ES-I3 (cell line): ENCODE data around the gene GP1BA.

ENCODE experiments used
- H3K36me3 ChIP-seq: 2 replicates; pipeline ENCODE4 v1.6.1; 2013; ENCODE audit warnings: mild to moderate bottlenecking, low read length, control low read depth, moderate library complexity; ENCODE audit not compliant: insufficient read depth
- H3K4me1 ChIP-seq: 2 replicates; pipeline ENCODE4 v1.6.1; 2013; ENCODE audit warnings: mild to moderate bottlenecking, control low read depth, low read length; ENCODE audit not compliant: insufficient read depth
- H3K9ac ChIP-seq: 2 replicates; pipeline ENCODE4 v1.6.1; 2013; ENCODE audit warnings: low read depth, mild to moderate bottlenecking, low read length, moderate library complexity
- H3K9me3 ChIP-seq: 2 replicates; pipeline ENCODE4 v1.6.1; 2013; ENCODE audit warnings: mild to moderate bottlenecking, low read length, moderate library complexity; ENCODE audit not compliant: control insufficient read depth, insufficient read depth

Gene GP1BA

DNA sequence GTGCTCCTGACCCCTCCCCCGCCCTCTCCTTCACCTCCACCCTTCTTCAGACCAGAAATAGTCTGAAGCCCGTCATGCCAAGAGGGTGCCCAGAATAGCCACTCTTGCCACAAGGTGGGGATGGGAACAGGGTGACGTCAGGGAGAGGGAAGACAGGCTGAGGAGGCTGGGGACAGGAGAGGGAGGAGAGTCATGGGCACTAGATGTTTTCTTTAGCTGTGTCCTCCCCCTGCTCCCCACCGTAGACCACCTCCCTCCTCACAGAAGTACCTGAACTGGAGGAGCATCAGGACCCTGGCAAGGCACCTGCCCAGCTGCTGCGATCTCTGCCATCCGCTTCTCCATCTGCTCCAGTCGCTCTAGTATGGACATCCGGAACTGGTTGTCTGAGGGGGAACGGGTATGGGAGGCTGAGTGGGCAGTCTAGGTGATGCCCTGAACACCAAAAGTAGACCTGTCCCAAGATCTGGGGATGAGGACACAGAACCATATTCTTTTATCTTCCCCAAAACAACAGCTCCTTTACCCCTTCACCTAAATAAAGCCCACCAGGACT is 42.1 kb downstream of the GP1BA start:
- Histone ChIP-seq H3K9ac (no peak overlapping the region), H3K36me3 (peaks cover 13% of the 10 kb centered on the region), H3K9me3 (no peaks in the 10 kb centered on the region), H3K4me1 (peaks cover 15% of the 10 kb centered on the region)

DNA sequence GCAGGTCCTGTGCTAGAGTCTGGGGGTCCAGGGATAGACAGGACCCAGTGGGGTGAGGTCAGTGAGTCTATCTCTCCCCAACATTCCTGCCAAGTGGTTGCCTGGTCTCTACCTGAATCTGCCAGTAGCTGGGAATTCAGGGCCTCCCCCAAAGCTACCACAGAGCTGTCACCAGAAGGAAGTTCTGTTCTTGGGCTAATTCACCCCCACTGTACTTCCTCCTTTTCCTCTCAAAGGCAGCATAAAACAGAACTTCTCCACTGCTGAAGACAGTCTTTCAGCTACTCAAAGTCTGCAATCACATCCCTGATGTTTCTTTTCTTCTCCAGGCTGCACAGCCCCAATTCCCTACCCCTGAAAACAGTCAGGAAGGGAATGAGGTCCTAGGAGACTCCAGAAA is 46.6 kb downstream of the GP1BA start:
- peaks cover 5% of the 10 kb centered on the region for H3K4me1 ChIP-seq
- peaks cover 8% of the 10 kb centered on the region; the same call in 1 of the 2 replicates for H3K36me3 ChIP-seq
- no peaks in the 10 kb centered on the region for H3K9me3 ChIP-seq
- H3K9ac ChIP-seq = no peak overlapping the region

DNA sequence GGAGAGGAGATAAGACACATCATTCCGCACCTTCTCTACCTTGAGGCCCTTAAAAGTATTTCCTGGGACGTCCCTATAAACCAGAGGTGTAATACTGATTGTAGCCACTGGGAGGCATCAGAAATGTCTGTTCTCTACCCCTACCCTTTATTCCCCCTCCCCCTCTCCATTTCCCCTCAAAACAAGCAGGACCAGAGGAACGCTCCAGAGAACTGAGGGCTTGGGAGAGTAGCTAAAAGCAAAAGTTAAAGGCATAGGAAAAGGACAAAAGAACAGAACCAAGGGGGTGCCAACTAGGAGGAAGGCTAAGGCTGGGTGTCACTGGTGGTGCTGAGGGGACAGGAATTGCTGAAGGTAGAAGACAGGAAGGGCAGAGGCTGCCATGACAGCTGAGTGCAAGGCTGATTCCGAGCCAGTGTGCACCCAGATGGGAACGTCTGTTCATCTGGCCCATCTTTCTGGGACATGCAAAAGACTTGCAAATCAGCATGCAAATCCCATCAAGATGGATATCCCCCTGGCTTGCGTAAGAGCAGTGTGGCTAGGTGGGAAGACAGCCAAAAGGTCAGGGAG is 48.7 kb downstream of the GP1BA start:
- H3K36me3 ChIP-seq = peaks cover 8% of the 10 kb centered on the region; the same call in 1 of the 2 replicates
- H3K9ac ChIP-seq = no peak overlapping the region
- no peaks in the 10 kb centered on the region for H3K9me3 ChIP-seq
- peaks cover 5% of the 10 kb centered on the region for H3K4me1 ChIP-seq

DNA sequence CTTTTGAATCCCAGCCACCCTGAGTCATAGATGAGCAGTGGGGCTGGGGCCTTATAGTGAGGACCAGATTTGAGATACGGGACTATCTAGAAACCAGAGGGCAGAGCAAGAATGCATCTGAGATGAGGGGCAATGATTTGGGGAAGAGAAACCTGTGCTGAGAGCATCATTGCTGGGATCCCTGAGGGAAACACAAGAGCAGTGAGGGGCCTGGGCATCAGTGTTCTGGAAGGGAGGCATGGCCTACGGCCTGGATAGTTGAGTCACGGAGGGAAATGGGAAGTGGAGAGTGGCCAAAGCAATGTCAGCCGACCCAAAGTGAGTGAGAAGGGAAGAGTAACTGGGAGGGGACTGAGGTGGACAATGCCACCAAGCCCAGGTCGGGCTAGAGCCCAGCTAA is 50.2 kb downstream of the GP1BA start:
- H3K9me3 ChIP-seq = no peaks in the 10 kb centered on the region
- H3K36me3 ChIP-seq = peaks cover 8% of the 10 kb centered on the region; the same call in 1 of the 2 replicates
- H3K9ac ChIP-seq = no peak overlapping the region
- H3K4me1 ChIP-seq = peaks cover 5% of the 10 kb centered on the region
